ENCODE measurements around the gene CCDC120. TPM values are rescaled to one million over a fixed set of nuclear protein-coding genes. Genes with fewer than 3 reads are reported as not detected.

Gene CCDC120
- total RNA-seq, 1 donor from 2014 or later, result 4.4 TPM

DNA sequence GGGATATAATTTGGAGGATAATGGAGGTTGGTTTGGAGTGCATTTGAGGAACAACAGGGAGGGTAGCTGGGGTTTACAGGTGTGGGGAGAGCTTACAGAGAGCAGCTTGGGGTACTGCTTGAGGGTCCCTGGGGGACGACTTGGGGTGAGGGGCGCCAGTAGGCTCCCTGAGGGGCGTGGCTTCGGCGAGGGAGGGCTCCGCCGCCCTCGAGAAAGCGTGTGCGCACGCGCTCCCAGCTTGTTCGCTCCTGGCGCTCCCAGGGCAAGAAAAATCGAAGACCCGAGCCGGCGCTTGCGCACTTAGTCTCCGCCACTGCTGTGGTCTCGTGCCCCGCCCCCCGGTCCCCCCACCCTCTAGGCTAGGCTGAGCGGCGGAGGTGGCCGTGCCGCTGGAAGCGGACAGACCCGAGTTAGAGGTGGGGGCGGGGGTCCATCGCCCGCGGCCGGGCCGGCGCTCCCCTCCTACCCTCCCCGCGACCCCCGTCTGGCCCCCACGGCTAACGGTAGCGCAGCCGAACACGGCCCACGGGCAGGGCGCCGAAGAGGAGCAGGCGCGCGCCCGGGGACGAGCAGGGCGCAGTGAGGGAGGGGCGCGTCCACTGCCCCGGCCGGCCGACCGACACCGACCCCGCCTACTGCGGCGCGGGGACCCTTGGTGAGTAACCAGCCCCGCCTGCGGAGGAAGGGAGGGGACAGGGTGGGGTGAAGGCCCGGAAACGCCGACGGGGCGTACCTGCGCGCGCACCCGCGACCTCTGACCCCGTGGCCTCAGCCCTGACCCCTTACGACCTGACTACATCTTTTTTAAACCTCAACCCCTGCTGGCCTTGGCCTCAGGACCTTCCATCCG lies 5.4 kb upstream of the CCDC120 start:
- peaks cover 22% of the 10 kb centered on the region for H3K4me1 Mint-ChIP-seq
- peak overlapping the region; percentile 81 for H3K4me3 Mint-ChIP-seq
- peaks cover 2% of the 10 kb centered on the region for H3K27me3 Mint-ChIP-seq
- no peaks in the 10 kb centered on the region for H3K9me3 Mint-ChIP-seq
- no peaks in the 10 kb centered on the region for H3K36me3 Mint-ChIP-seq (ENCODE audit: low read depth)
- intact Hi-C loops (cut with micrococcal nuclease), result loop anchor here (1.0 to 5.0 kb wide), 2 partner anchors 10 to 576 kb away; partner anchors contain the start of genes FTSJ1 and TFE3
- peak; percentile 87 for DNase-seq
- peak overlapping the region; percentile 83 for H3K27ac Mint-ChIP-seq

DNA sequence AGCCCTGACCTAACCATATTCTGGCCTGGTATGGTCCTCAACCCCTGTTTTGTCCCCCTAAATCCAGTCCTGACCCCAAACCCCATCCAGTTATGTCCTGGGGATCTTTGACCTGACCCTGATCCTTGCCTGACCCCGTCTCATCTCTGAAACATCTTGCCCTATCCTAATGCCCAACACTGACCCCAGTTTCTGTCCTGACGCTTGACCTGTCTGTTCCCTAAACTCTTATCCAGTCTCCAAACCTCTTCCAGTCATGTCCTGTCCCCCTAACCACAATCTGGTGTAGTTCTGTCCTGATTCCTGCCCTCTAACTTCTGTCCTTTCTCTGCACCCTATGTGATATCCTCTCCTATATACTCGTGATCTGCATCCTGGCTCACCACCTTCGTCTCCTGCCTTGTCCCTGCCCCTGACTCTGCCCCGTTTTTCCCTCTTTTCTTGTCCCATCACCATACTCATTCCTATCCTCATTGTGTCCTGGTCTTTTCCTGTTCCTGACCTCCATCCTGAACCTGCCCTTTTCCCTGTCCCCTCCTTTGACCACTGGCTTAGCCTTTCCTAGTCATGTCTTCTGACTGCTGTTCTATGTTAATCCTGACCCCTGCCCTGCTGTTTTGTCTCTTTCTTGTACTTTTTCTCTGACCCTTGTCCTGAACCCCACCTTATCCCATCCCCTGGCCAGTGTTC lies 4.6 kb upstream of the CCDC120 start:
- no peaks in the 10 kb centered on the region for H3K9me3 Mint-ChIP-seq
- peak overlapping the region; percentile 81 for H3K4me3 Mint-ChIP-seq
- peaks cover 22% of the 10 kb centered on the region for H3K4me1 Mint-ChIP-seq
- intact Hi-C loops (cut with micrococcal nuclease), result loop anchor here (5.0 kb wide), 1 partner anchor 577 kb away; the partner anchor contains the start of gene FTSJ1
- H3K36me3 Mint-ChIP-seq (ENCODE audit: low read depth), result no peaks in the 10 kb centered on the region
- DNase-seq, result no peak
- peak overlapping the region; percentile 77 for H3K27ac Mint-ChIP-seq
- peaks cover 2% of the 10 kb centered on the region for H3K27me3 Mint-ChIP-seq

DNA sequence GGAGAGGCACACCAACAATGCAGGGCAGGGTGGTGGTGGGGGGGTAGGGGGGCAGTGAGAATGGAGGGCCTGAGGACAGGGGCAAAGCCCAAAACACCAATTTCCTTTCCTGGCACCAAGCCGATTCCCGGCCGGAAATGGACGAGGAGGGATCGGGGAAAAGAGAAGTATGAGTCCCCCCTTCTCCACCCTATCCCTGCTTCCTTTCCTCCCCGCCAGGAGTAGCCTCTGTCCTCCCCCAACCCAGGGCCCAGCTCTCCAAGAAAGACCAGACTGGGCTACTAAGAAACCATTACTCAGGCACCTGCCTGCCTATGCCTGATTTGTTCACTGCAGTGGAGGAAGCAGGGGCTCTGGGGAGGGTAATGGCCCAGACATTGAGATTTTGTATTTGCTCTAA lies 402 bp downstream of the CCDC120 start:
- no peak overlapping the region for H3K27ac Mint-ChIP-seq
- intact Hi-C loops (cut with micrococcal nuclease), result no loop called here
- H3K4me3 Mint-ChIP-seq, result no peak overlapping the region
- H3K27me3 Mint-ChIP-seq, result no peaks in the 10 kb centered on the region
- no peak for DNase-seq
- no peaks in the 10 kb centered on the region for H3K36me3 Mint-ChIP-seq (ENCODE audit: low read depth)
- H3K4me1 Mint-ChIP-seq, result peaks cover 10% of the 10 kb centered on the region
- no peaks in the 10 kb centered on the region for H3K9me3 Mint-ChIP-seq

DNA sequence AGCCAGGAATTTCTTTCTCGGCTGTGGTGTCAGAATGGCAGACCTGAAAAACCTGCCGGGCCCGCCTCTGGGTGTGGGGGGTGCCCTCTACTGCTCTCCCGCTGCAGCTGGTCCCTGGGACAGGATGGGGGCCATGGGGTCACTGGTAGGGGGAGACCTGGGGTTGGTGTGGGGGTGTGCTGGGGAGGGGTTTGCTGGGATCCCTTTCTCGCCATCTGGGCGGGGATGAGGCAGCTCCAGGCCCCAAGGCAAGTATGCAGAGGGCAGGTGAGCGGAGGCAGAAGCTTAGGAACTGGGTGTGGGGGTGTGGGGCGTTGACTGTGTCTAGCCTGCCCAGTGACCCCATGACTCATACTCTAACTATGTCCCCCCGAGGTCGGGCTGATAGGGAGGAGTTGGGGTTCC lies 884 bp downstream of the CCDC120 start:
- intact Hi-C loops (cut with micrococcal nuclease), result no loop called here
- Mint-ChIP-seq H3K27me3 (no peaks in the 10 kb centered on the region), H3K36me3 (ENCODE audit: low read depth) (no peaks in the 10 kb centered on the region), H3K4me3 (no peak overlapping the region), H3K27ac (no peak overlapping the region), H3K4me1 (peaks cover 5% of the 10 kb centered on the region), H3K9me3 (no peaks in the 10 kb centered on the region)
- DNase-seq, result no peak

DNA sequence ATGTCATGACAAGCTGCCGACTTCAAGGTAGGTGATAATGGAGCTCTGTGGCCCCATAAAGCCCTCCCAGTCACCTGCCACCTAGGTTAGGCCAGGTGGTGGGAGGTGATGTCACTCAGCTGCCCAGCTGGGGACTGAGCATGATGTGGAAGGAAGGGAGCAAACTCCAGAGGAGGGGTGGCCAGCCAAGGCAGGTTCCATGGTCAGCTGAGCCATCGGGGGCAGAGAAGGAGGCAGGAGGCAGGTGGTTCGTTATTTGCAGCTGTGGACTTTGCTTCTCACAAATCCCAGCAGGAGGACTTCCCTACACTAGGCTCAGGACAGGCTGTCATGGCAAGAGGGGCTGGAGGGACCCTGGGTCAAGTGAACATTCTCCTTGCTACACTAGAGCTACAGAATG lies 2.1 kb downstream of the CCDC120 start:
- Mint-ChIP-seq H3K4me1 (no peaks in the 10 kb centered on the region), H3K27me3 (no peaks in the 10 kb centered on the region), H3K4me3 (no peak overlapping the region), H3K27ac (no peak overlapping the region), H3K36me3 (ENCODE audit: low read depth) (no peaks in the 10 kb centered on the region), H3K9me3 (no peaks in the 10 kb centered on the region)
- intact Hi-C loops (cut with micrococcal nuclease), result no loop called here
- no peak for DNase-seq

DNA sequence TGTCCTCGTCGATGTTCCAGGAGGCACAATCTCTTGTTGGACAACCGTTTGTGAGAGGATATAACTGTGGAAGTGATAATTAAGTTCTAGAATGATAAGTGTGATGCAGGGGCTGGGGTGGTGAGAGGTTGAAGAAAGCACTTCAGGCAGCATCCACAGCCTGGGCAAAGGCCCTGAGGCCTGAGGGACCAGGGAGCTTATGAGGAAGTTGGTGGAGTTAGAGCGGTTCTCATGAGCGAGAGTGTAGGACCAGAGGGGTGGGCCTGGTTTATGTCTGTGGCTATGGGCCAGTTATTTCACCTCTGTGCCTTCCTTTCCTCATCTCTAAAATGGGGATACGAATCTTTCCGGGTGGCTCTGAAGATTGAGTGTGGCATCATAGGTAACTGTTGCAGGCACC lies 2.7 kb downstream of the CCDC120 start:
- Mint-ChIP-seq H3K9me3 (no peaks in the 10 kb centered on the region), H3K4me1 (no peaks in the 10 kb centered on the region), H3K27ac (no peak overlapping the region), H3K27me3 (no peaks in the 10 kb centered on the region), H3K36me3 (ENCODE audit: low read depth) (no peaks in the 10 kb centered on the region), H3K4me3 (no peak overlapping the region)
- DNase-seq, result no peak
- intact Hi-C loops (cut with micrococcal nuclease), result no loop called here

DNA sequence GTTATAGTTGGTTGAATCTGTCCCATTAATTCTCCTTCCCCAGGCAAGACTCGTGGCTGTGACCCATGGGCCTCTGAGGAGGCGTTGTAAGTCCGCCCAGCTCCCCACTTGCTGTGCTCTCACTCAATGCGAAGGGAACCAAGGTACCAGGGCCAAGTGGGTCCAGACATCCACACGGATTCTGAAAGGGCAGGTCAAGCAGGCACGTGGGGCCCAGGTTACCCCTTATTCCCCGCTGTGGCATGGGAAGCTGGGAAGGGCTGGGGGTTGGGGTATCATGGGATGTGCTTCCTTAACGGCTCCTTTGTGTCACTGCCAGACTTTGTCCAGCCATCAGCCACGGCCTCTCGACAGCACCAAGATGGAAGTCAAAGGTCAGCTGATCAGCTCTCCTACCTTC lies 3.1 kb downstream of the CCDC120 start:
- no peaks in the 10 kb centered on the region for H3K4me1 Mint-ChIP-seq
- DNase-seq, result no peak
- H3K4me3 Mint-ChIP-seq, result no peak overlapping the region
- no peaks in the 10 kb centered on the region for H3K27me3 Mint-ChIP-seq
- H3K36me3 Mint-ChIP-seq (ENCODE audit: low read depth), result no peaks in the 10 kb centered on the region
- H3K27ac Mint-ChIP-seq, result no peak overlapping the region
- no peaks in the 10 kb centered on the region for H3K9me3 Mint-ChIP-seq
- intact Hi-C loops (cut with micrococcal nuclease), result no loop called here

DNA sequence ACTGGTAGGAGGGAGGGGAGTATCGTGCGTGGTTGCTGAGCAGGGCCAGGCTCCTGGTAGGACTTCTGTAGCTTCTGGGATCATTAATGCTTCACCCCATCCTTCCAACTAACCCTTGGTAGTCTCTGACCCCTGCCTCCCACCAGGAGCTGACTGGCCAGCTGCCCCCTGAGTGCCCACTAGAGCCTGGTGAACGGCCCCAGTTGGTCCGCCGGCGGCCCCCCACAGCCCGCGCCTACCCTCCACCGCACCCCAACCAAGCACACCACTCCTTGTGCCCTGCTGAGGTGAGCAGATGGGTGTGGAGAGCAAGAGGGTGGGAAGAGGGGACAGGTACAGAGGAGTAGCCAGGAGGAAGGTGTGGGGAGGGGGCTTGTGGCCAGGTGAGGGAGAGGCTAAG lies 4.9 kb downstream of the CCDC120 start:
- H3K4me1 Mint-ChIP-seq, result no peaks in the 10 kb centered on the region
- H3K4me3 Mint-ChIP-seq, result no peak overlapping the region
- H3K36me3 Mint-ChIP-seq (ENCODE audit: low read depth), result no peaks in the 10 kb centered on the region
- H3K27me3 Mint-ChIP-seq, result no peaks in the 10 kb centered on the region
- intact Hi-C loops (cut with micrococcal nuclease), result no loop called here
- DNase-seq, result no peak
- H3K27ac Mint-ChIP-seq, result no peak overlapping the region
- no peaks in the 10 kb centered on the region for H3K9me3 Mint-ChIP-seq

DNA sequence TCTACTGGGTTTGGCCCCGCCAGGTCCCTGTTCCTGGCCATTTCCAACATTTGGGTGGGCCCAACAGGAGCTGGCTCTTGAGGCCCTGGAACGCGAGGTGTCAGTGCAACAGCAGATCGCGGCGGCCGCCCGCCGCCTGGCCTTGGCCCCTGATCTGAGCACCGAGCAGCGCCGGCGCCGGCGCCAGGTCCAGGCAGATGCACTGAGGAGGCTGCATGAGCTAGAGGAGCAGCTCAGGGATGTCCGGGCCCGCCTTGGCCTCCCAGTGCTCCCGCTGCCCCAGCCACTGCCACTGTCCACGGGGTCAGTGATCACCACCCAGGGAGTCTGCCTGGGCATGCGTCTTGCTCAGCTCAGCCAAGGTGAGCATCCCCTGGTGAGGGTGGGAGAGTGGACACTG lies 5.5 kb downstream of the CCDC120 start:
- Mint-ChIP-seq H3K4me1 (no peaks in the 10 kb centered on the region), H3K36me3 (ENCODE audit: low read depth) (no peaks in the 10 kb centered on the region), H3K9me3 (no peaks in the 10 kb centered on the region), H3K27me3 (no peaks in the 10 kb centered on the region), H3K27ac (no peak overlapping the region), H3K4me3 (no peak overlapping the region)
- intact Hi-C loops (cut with micrococcal nuclease), result no loop called here
- no peak for DNase-seq

DNA sequence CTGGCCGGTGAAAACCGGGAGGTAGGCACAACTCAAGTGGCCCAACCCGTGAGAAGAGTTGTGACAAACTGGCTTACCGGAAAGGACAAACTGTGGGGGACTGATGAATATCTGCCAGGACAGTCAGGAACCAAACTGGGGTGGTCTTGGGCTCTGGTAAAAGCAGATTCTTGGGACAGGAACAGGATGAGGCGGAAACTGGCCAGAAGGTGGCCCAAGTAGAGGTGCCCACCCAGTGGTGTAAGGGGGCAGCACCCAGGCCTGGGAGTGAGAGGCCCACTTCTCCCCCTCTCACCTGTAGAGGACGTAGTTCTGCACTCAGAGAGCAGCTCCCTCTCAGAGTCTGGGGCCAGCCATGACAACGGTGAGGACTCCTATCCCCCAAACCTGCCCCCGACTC lies 5.9 kb downstream of the CCDC120 start:
- Mint-ChIP-seq H3K4me1 (no peaks in the 10 kb centered on the region), H3K4me3 (no peak overlapping the region), H3K27ac (no peak overlapping the region), H3K27me3 (no peaks in the 10 kb centered on the region), H3K36me3 (ENCODE audit: low read depth) (no peaks in the 10 kb centered on the region), H3K9me3 (no peaks in the 10 kb centered on the region)
- DNase-seq, result no peak
- intact Hi-C loops (cut with micrococcal nuclease), result no loop called here

DNA sequence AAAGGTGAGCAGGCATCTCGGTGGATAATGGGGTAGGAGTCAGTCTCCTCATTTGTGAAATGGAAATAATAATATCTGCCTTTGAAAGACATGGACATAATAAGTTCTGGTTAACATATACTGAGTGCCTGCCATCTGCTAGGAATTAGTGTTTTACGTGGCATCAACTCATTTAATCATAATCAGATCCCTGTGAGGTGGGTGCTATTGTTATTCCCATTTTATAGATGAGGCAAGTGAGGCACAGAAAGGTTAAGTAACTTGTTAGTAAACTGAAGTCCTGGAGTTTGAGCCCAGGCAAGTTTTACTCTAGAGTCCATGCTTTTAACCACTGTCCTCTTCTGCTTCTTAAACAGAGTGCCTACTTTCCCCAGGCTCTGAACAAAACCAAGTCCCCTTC lies 7.5 kb downstream of the CCDC120 start:
- DNase-seq, result no peak
- intact Hi-C loops (cut with micrococcal nuclease), result no loop called here
- no peaks in the 10 kb centered on the region for H3K36me3 Mint-ChIP-seq (ENCODE audit: low read depth)
- H3K27ac Mint-ChIP-seq, result no peak overlapping the region
- no peaks in the 10 kb centered on the region for H3K27me3 Mint-ChIP-seq
- H3K9me3 Mint-ChIP-seq, result no peaks in the 10 kb centered on the region
- H3K4me3 Mint-ChIP-seq, result no peak overlapping the region
- H3K4me1 Mint-ChIP-seq, result no peaks in the 10 kb centered on the region

DNA sequence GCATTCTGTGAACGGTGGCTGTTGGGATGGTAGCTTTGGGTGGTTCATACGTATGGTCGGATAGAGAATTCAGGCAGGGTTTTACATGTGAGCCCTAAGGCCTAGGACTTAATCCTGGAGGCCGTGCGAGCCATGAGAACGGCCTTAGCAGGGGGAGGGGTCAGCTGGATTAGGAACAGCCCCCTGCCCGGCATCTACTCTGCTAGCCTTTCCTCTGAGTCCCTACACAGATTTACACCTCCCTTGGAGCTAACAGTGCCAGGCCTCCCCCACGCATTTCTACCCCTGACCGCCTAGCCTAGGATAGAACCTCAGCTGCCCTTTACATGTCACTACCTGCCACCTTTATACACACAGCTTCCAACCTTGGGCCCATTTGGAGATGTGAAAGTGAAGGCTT lies 7.9 kb downstream of the CCDC120 start:
- Mint-ChIP-seq H3K4me1 (no peaks in the 10 kb centered on the region), H3K27me3 (no peaks in the 10 kb centered on the region), H3K4me3 (no peak overlapping the region), H3K27ac (no peak overlapping the region), H3K36me3 (ENCODE audit: low read depth) (no peaks in the 10 kb centered on the region), H3K9me3 (no peaks in the 10 kb centered on the region)
- no peak for DNase-seq
- intact Hi-C loops (cut with micrococcal nuclease), result no loop called here

DNA sequence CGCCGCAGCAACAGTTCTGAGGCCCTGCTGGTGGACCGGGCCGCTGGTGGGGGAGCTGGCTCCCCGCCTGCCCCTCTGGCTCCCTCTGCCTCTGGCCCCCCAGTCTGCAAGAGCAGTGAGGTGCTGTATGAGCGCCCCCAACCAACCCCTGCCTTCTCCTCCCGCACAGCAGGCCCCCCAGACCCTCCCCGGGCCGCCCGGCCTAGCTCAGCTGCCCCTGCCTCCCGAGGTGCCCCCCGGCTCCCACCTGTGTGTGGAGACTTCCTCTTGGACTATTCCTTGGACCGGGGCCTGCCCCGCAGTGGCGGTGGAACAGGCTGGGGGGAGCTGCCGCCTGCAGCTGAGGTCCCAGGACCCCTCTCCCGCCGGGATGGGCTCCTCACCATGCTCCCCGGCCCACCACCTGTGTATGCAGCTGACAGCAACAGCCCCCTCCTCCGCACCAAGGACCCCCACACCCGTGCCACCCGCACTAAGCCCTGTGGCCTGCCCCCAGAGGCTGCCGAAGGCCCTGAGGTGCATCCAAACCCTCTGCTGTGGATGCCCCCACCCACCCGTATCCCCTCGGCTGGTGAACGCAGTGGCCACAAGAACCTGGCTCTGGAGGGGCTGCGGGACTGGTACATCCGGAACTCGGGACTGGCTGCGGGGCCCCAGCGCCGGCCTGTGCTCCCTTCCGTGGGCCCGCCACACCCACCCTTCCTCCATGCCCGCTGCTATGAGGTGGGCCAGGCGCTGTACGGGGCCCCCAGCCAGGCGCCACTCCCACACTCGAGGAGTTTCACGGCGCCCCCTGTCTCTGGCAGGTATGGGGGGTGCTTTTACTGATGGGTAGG lies 8.7 kb downstream of the CCDC120 start:
- Mint-ChIP-seq H3K4me1 (no peaks in the 10 kb centered on the region), H3K27ac (no peak overlapping the region)
- intact Hi-C loops (cut with micrococcal nuclease), result no loop called here

DNA sequence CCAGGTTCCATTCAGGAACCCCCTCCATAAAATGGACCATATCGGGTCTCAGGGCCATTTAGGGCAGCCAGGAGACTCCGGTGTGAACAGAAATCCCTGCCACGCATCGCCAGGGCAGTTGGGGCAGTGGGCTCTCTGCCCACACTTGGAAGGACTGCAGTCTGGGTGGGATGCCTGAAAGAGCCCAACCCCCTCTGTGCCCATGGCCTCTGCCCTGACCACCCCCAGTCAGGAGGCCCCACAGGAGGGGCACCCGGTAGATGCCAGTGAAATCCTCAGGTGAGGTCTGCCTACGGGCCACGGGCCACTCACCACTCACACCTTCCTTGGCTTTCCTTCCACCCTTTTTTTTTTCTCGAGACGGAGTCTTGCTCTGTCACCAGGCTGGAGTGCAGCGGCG lies 10.2 kb downstream of the CCDC120 start:
- Mint-ChIP-seq H3K9me3 (no peaks in the 10 kb centered on the region), H3K36me3 (ENCODE audit: low read depth) (peaks cover 13% of the 10 kb centered on the region), H3K27me3 (no peaks in the 10 kb centered on the region), H3K27ac (no peak overlapping the region), H3K4me3 (no peak overlapping the region), H3K4me1 (peaks cover 10% of the 10 kb centered on the region)
- DNase-seq, result no peak
- intact Hi-C loops (cut with micrococcal nuclease), result no loop called here

More for the DNA sequence above, 8.7 kb downstream of the CCDC120 start:
- DNase-seq, result no peak
- H3K9me3 Mint-ChIP-seq, result no peaks in the 10 kb centered on the region
- no peaks in the 10 kb centered on the region for H3K27me3 Mint-ChIP-seq
- no peak overlapping the region for H3K4me3 Mint-ChIP-seq
- peaks cover 3% of the 10 kb centered on the region for H3K36me3 Mint-ChIP-seq (ENCODE audit: low read depth)
